ENCODE data around the gene AKNA. TPM values are rescaled to one million over a fixed set of nuclear protein-coding genes. Genes with fewer than 3 reads are reported as not detected.

AKNA gene
- total RNA-seq, 4 donors from 2014 or later = 10.5 to 27.1 (median 14.4) TPM

GRCh38 chr9:114343471-114344187 lies 44.2 kb downstream of the AKNA start:
- no peak overlapping the region for H3K4me3 ChIP-seq
- H3K4me1 ChIP-seq = peaks cover under 1% of the 10 kb centered on the region
- DNase-seq (ENCODE audit: low spot score in 2 of 2) = no peak
- H3K27ac ChIP-seq = no peak overlapping the region
- 84% methylated on average over 9 of the region's 9 CpGs for WGBS
- H3K27me3 ChIP-seq = no peaks in the 10 kb centered on the region
- no peaks in the 10 kb centered on the region for H3K9me3 ChIP-seq
- H3K36me3 ChIP-seq = peaks cover 98% of the 10 kb centered on the region
- TF ChIP-seq CTCF (IDR thresholded peaks at IDR 0.05) = no peak
- no peak for TF ChIP-seq POLR2A (IDR thresholded peaks at IDR 0.05)
- no peak for TF ChIP-seq EP300 (IDR thresholded peaks at IDR 0.05)
- TF ChIP-seq POLR2AphosphoS5 (IDR thresholded peaks at IDR 0.05) = no peak

- Histone ChIP-seq H3K27me3 (no peaks in the 10 kb centered on the region), H3K36me3 (peaks cover 98% of the 10 kb centered on the region), H3K27ac (no peak overlapping the region), H3K4me3 (no peak overlapping the region), H3K4me1 (no peaks in the 10 kb centered on the region), H3K9me3 (no peaks in the 10 kb centered on the region)
- 92% methylated on average over 5 of the region's 5 CpGs for WGBS
- TF ChIP-seq CTCF (IDR thresholded peaks at IDR 0.05) (no peak), POLR2A (IDR thresholded peaks at IDR 0.05) (no peak), EP300 (IDR thresholded peaks at IDR 0.05) (no peak), POLR2AphosphoS5 (IDR thresholded peaks at IDR 0.05) (no peak)
- no peak for DNase-seq (ENCODE audit: low spot score in 2 of 2)
Observed at GRCh38 chr9:114342755-114343440, 44.9 kb downstream of the AKNA start.

GRCh38 chr9:114341991-114342390 lies 45.8 kb downstream of the AKNA start:
- H3K9me3 ChIP-seq = no peaks in the 10 kb centered on the region
- no peak for DNase-seq (ENCODE audit: low spot score in 2 of 2)
- no peak for TF ChIP-seq EP300 (IDR thresholded peaks at IDR 0.05)
- no peak for TF ChIP-seq POLR2A (IDR thresholded peaks at IDR 0.05)
- no peak for TF ChIP-seq CTCF (IDR thresholded peaks at IDR 0.05)
- TF ChIP-seq POLR2AphosphoS5 (IDR thresholded peaks at IDR 0.05) = no peak
- H3K27ac ChIP-seq = no peak overlapping the region
- peaks cover 98% of the 10 kb centered on the region for H3K36me3 ChIP-seq
- no peaks in the 10 kb centered on the region for H3K4me1 ChIP-seq
- no peaks in the 10 kb centered on the region for H3K27me3 ChIP-seq
- WGBS = 94% methylated on average over 2 of the region's 4 CpGs
- no peak overlapping the region for H3K4me3 ChIP-seq

GRCh38 chr9:114341152-114341830 lies 46.5 kb downstream of the AKNA start:
- H3K9me3 ChIP-seq = no peaks in the 10 kb centered on the region
- no peak for DNase-seq (ENCODE audit: low spot score in 2 of 2)
- 87% methylated on average over 12 of the region's 12 CpGs for WGBS
- no peak for TF ChIP-seq CTCF (IDR thresholded peaks at IDR 0.05)
- no peak for TF ChIP-seq POLR2A (IDR thresholded peaks at IDR 0.05)
- no peak for TF ChIP-seq POLR2AphosphoS5 (IDR thresholded peaks at IDR 0.05)
- TF ChIP-seq EP300 (IDR thresholded peaks at IDR 0.05) = no peak
- H3K4me3 ChIP-seq = no peak overlapping the region
- no peaks in the 10 kb centered on the region for H3K4me1 ChIP-seq
- no peaks in the 10 kb centered on the region for H3K27me3 ChIP-seq
- H3K27ac ChIP-seq = no peak overlapping the region
- H3K36me3 ChIP-seq = peaks cover 98% of the 10 kb centered on the region
